Measurements from ENCODE around the gene HNRNPD.
"Not testable (repeated sequence)": the region's sequence is repeated elsewhere in the genome, so short reads cannot be mapped to it uniquely, and the experiment has no call there.

GRCh38 chr4:82415061-82415460, 41.3 kb upstream of the HNRNPD start:
- TF ChIP-seq CTCF (conservative IDR thresholded peaks at IDR 0.05 in 1 of 2, IDR thresholded peaks at IDR 0.05 in 1 of 2; ENCODE audit: low read depth in 1 of 2, low read length in 2 of 2); EZH2 (IDR thresholded peaks at IDR 0.05; ENCODE audit: low read length, missing control alignments): not testable (repeated sequence)
